ENCODE measurements around the gene PCIF1.
"Not testable (repeated sequence)": the region's sequence is repeated elsewhere in the genome, so short reads cannot be mapped to it uniquely, and the experiment has no call there.

The PCIF1 gene

DNA sequence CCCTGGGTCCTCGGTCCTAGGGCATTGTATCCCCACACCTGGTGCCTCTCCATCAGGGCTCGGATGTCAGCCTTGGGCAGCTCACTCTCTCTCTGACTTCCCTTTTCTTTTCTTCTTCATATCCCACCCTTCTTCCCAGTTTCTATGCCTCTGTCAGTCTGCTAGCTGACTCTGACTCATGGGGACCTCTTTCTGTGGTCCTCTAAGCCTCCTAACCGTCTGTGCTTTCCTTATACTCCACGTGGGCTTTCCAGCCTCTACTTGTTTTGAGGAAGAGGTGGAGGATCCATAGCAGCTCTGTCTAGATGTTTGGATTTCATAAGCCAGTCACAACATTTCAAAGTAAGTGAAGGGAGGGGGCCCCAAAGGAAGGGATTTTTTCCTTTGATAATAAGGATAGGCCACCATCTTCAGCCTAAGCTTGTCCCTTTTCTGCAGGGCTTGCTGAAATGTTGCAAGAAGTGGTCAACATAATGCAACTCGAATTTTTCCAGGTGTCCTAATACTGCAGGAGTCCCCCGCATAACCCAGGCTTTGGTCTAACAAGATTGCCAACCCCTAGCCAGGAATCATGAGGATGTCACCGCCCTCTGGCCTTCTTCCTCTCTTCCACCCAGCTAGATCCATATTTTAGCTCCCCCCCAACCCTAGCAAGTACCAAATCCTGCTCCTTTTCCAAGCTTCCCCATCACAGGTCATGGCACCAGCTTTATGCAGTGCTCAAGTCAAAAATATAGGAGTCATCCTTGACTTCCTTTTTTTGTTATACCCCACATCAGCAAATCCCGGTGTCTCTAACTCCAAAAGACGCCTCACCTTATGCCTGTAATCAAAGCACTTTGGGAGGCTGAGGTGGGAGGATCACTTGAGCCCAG, 13.8 kb upstream of the PCIF1 start:
- DNase-seq (ENCODE audit: extremely low spot score, insufficient read length, low read depth) (no peak), FAIRE-seq (no peak)

DNA sequence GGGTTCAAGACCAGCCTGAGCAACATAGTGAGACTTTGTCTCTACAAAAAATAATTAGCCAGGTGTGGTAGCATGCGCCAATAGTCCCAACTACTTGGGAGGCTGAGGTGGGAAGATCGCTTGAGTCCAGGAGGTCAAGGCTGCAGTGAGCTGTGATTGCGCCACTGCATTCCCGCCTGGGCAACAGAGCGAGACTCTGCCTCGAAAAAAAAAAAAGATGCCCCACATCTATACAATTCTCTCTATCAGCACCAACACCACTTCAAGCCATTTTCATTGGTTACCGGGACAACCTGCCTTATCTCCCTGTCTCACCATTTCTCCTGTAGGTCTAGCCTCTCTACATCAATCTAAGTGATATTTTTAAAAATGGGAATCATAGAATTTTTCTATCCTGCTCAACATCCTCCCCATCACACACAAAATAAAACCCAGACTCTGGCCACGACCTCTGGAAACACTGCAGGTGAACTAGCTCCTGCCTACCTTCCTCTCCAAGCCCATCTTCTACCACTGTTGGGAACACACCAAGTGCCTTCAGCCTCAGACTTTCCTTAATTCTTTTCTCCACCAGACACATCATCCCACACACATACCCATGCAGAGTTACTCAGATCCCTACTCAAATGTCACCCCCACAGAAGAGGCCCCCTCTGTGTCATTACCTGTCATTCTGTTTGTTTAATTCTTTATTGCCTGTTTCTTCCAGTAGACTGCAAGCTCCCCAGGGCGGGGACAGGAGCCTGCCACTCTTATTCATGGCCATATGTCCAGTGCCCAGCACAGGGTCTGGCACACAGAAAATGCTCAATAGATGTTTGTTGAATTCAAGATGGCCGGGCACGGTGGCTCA, 12.9 kb upstream of the PCIF1 start:
- DNase-seq (ENCODE audit: extremely low spot score, insufficient read length, low read depth) (no peak), FAIRE-seq (no peak)

DNA sequence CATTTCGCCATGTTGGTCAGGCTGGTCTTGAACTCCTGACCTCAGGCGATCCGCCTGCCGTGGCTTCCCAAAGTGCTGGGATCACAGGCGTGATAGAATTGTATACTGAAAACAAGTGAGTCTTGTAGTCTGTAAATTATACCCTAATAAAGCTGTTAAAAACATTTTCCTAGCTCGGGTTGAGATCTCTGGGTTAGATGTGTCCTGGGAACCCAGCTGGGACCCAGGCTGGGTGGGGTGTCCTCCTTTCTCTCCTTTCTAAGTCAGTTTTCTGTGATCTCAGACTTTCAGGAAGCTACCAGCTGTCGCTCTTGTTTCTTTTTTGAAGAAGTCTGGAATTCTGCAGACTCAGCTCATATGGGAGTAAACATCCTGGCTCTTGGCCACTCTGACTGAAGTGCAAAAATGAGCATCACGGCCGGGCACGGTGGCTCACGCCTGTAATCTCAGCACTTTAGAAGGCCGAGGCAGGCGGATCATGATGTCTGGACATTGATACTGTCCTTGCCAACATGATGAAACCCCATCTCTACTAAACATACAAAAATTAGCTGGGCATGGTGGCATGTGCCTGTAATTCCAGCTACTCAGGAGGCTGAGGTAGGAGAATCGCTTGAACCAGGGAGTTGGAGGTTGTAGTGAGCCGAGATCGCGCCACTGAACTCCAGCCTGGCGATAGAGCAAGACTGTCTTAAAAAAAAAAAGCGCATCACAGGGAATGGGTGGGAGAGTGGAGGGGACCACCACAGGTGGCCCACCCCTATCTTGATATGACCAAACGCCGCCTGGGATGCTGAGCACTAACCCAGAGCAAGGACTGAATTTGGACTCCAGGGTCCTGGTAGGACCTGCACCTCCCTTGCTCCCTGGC, 9.9 kb upstream of the PCIF1 start:
- DNase-seq (ENCODE audit: extremely low spot score, insufficient read length, low read depth) = no peak
- no peak for FAIRE-seq

DNA sequence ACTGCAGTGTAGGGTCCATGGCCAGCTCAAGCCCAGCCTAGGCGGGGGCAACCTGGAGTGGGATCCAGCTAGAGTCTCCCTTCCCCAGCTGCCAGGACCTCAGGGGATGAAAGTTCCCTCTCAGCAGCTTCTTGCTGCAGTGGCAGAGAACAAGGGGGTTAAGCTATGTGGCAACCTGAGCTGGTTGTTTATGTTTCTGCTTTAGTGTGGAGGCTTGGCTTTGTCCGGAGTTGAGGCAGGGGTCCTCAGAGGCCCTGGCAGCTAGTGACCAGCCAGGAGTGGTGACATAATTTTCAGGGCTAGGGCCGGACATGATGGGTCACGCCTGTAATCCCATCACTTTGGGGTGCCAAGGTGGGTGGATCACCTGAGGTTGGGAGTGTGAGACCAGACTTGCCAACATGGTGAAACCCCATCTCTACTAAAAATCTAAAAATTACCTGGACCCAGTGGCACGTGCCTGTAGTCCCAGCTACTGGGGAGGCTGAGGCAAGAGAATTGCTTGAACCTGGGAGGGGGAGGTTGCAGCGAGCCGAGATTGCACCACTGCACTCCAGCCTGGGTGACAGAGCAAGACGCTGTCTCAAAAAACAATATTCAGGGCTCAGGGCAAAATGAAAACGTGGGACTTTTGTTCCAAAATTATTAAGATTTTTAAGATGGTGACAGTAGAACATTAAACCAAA, 8.5 kb upstream of the PCIF1 start:
- no peak for DNase-seq (ENCODE audit: extremely low spot score, insufficient read length, low read depth)
- no peak for FAIRE-seq

DNA sequence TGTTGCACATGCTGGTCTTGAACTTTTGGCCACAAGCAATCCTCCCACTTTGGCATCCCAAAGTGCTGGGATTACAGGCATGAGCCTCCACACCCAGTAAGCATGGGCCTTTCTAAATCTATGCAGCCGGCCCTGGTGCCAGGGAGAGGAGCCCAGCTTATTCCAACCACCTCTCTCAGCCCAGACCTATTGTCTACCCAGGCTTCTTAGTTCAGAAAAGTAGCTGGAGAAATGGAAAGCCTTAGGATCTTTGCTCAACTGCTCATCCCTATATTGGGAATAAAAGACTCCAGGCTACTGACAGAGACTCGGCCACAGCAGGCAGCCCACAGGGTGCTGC, 7.8 kb upstream of the PCIF1 start:
- FAIRE-seq (no peak), DNase-seq (ENCODE audit: extremely low spot score, insufficient read length, low read depth) (no peak)

DNA sequence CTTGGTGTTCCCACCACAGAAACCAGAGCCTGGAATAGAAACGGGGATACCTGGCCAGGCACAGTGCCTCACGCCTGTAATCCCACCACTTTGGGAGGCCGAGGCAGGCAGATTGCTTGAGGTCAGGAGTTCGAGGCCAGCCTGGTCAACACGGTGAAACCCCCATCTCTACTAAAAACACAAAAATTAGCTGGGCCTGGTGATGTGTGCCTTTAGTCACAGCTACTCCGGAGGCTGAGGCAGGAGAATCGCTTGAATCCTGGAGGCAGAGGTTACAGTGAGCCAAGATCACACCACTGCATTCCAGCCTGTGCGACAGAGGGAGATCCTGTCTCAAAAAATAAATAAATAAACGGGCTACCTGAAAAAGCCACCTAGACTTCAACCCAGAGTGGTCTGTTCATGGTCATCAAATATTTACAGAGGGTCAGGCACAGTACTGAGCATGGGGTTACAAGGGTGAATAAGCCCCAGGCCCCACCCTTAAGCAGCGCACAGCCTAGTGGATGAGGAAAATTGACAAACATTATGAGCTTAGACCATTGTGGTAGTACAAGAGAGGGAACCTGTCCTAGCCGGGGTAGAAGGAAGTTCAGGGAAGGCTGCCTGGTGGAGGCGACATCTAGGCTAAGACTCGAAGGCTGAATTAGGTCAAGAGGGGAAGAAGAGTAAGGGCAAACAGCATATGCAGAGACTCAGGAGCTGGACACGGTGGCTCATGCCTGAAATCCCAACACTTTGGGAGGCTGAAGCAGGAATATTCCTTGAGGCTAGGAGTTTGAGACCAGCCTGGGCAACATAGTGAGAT, 7.2 kb upstream of the PCIF1 start:
- FAIRE-seq = no peak
- DNase-seq (ENCODE audit: extremely low spot score, insufficient read length, low read depth) = no peak

DNA sequence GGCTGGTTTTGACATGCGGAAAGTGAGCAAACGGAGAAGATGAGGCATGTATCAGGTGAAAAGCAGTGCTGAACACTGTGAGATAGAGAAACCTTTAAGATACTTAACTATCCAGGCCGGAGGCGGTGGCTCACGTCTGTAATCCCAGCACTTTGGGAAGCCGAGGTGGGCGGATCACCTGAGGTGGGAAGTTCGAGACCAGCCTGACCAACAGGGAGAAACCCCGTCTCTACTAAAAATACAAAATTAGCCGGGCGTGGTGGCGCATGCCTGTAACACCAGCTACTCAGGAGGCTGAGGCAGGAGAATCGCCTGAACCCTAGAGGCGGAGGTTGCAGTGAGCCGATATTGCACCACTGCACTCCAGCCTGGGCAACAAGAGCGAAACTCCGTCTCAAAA, 2.8 kb upstream of the PCIF1 start:
- FAIRE-seq; DNase-seq (ENCODE audit: extremely low spot score, insufficient read length, low read depth): not testable (repeated sequence)

DNA sequence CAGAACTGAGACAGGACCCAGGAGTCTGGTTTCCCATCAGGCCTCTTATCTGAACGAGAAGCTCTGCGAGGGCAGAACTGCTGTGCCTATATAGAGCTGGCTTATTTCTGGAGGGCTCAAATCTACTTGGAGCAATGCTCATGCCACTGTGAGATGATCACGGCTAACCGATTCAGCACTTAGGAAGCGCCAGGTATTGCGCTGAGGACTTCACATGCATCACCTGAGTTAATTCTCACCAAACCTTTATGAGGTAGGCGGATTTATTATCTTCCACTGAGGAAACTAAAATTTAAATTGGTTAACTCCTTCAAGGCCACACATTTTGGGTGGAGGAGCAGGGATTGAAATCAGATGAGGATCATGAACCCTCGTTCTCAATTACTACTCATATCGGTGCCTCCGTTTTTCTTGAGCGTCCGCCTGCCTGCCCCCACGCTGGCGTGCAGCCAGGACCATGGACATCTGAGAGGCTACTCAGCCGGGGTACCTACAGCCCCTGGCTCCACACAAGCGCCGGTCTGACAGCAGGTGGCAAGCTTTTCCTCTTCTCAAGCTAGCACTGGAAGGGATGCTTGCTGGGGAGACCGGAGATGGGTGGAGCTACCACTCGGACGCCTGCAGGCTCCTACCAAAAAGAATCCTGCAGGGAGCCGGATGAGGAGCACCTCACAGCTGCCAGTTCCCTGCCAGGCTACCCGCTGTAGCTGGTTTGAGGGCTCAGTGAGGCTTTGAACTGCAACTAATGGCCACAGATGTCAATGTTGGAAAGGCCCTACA, 1.0 kb upstream of the PCIF1 start:
- DNase-seq (ENCODE audit: extremely low spot score, insufficient read length, low read depth) = peak; percentile 60
- peak; percentile 47 for FAIRE-seq

DNA sequence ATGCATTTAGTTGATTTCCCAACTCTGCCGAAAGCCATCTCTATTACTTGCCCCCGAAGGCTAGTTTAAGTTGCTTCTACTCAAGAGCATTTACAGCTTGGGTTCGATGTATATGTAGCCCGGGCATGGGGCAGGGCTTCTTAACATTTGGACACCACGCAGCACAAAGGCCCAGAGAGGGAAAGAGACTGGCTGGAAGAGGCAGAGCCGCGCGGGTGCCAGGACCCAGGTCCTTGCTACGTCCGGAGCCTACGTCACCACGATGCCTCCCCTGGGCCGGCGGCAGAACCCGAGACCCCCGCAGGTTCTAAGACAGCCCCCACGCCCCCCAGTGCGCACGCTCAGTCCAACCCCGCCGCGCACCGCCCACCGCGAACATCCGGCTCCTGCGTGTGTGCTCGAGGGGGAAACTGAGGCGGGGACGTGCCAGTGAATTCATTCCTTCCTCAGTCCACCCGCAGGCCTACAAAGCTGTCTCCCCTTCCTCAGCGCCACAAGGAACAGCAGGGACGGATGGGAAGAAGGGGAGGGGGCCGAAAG, 367 bp upstream of the PCIF1 start:
- DNase-seq (ENCODE audit: extremely low spot score, insufficient read length, low read depth) (no peak), FAIRE-seq (no peak)

DNA sequence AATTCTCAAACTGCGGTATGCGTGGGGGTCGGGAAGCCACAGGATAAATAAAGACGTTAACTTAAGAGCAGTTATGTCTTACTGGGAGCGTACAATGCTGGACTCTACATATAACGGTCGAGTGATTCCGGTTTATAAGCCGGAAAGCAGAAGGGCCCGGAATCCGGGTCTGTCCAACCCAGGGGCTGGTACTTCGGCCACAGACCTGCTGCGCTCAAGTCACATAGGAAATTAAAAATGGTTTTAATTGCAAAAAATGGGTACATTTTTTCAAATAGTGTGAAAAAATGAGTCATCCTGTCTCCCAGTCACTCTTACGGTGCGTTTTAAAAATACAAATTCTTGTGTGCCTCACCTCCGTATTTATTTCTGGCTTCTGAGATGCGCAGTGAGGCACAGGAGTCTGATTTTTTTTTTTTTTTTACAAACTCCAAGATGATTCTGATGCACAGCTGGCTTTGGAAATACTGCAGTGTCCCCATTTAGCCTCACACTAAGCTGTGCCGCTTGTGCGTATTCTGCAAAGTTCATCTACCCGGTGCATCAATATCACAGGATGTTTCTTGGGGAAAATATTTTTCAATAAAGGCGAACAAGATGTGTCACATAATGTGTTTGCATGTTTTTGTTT, 1.0 kb downstream of the PCIF1 start:
- DNase-seq (ENCODE audit: extremely low spot score, insufficient read length, low read depth) (no peak), FAIRE-seq (no peak)

DNA sequence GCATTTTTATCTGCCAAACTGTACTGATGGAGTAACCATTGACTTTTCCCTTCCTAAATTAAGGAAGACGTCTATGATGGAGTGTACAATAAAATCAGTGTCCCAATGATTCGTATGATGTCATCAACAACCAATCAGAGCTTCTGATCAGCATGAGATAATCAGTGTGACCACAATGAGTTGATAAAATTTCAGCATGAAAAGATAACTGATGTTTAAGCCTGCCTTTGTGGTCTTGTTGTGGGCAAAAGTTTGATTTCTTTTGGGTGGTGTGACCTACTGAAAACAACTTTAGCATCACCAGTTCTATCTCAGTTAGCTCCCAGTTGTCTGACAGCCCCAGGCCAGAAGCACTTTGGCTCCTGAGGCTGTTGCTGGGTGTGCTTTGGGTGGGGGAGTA, 3.3 kb downstream of the PCIF1 start:
- FAIRE-seq (no peak), DNase-seq (ENCODE audit: extremely low spot score, insufficient read length, low read depth) (no peak)

DNA sequence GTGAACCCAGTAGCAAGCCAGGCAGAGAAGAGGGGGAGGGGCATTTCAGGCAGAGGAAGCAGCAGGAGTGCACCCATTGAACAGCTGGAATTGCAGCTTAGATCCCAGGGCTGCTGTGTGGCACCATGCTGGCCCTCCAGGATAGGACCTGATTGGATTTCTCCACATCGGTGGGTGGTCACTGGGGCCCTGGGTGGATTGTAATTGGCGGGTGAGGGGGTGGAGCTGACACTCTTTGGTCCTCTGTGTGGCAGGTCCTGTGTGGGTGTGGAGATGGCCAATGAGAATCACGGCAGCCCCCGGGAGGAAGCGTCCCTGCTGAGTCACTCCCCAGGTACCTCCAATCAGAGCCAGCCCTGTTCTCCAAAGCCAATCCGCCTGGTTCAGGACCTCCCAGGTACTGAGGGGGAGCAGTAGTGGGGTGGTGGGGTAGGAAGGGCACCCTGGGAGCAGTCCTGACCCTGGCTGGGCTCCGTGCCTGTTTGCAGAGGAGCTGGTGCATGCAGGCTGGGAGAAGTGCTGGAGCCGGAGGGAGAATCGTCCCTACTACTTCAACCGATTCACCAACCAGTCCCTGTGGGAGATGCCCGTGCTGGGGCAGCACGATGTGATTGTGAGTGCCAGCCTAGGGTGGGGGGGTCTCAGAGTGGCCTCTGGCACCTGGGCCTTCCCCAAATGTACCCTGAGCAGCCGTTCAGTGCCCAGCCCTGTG, 4.4 kb downstream of the PCIF1 start:
- DNase-seq (ENCODE audit: extremely low spot score, insufficient read length, low read depth) (no peak), FAIRE-seq (no peak)

DNA sequence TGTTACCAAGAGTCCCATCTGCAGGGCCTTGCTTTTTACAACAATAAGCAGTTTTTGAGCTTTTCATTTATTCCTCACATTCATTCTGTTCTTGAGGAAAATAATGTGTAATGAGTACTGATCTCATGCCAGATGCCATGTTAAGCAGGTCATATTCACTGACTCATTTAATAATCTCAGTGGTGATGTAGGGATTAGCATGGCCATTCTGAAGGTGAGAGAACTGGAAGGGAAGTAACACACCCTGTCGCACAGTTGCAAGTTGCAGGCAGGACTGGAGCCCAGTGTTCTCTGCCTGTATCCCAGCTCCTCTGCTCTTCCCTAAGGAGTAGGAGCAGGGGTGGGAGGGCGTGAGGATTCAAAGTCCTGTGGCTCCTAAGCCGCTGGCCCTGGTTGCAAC, 5.6 kb downstream of the PCIF1 start:
- DNase-seq (ENCODE audit: extremely low spot score, insufficient read length, low read depth) (no peak), FAIRE-seq (no peak)

DNA sequence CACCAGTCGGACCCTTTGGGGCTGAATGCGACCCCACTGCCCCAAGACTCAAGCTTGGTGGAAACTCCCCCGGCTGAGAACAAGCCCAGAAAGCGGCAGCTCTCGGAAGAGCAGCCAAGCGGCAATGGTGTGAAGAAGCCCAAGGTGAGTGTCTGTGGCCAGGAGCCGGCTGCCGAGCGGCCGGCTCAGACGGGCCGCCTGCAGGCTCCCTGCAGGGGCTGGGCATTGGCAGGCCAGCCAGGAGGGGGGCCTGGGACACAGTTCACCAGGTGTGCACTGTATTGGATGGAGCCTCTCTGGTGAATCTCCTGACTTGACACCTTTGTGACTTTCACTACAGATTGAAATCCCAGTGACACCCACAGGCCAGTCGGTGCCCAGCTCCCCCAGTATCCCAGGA, 6.0 kb downstream of the PCIF1 start:
- DNase-seq (ENCODE audit: extremely low spot score, insufficient read length, low read depth) (no peak), FAIRE-seq (no peak)

DNA sequence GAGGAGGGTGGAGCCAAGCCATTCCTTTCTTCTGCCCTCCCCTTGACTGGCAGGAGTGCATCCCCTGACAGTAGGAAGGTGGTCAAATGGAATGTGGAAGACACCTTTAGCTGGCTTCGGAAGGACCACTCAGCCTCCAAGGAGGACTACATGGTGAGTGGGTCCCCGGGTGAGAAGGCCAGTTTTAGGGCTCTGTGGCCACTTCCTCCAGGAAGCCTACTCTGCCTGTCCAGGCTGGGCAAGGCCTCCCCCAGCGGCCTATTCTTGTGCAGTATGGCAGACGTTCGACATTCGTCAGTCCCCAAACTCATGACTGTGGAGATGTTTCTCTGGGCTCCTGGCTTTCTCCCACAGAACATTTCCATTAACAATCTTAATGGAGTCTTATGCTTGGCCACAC, 9.1 kb downstream of the PCIF1 start:
- no peak for FAIRE-seq
- DNase-seq (ENCODE audit: extremely low spot score, insufficient read length, low read depth) = no peak

DNA sequence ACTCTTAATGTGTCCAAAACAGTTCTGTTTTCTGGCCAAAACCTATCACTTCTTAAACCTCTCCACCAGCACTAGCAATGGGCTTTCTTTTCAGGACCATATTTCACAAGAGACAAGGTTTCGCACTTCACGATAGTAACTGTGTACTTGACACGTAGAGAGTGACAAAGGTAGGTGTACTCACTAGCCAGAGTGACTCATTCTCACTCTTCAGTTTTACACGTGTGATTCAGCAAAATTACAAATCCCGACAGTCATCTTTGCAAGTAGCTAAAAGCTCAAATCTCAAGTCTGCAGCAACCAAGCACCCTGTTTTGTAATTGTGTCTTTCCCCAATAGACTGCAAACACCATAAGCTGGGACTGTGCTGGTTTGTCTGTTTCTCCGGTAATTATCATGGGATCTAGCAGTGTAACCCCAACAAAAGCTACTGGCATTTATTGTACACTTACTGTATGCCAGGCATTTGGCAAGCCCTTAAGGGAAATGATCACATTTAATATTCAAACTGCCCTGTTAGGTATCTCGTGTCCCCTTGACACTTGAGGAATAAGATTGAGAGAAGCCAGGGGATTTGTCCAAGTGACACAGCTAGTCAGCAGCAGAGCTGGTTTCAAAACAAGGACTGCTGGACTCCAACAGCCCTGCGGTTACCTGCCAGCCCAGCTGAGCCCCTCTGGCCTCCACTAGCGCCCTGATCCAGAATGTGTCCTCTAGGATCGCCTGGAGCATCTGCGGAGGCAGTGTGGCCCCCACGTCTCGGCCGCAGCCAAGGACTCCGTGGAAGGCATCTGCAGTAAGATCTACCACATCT, 9.9 kb downstream of the PCIF1 start:
- DNase-seq (ENCODE audit: extremely low spot score, insufficient read length, low read depth) (no peak), FAIRE-seq (no peak)

Data from GM18507 (cell line).